Activated CD4-positive, alpha-beta T cell treated with anti-CD3 and anti-CD28 coated beads, Interleukin-2, amount 10 ng/mL, durations not matched to agents 24 days and 14 days (primary cell): ENCODE results near the gene TMEM45B. TPM values are rescaled to one million over a fixed set of nuclear protein-coding genes. Genes with fewer than 3 reads are reported as not detected.
"Not testable (repeated sequence)": the region's sequence is repeated elsewhere in the genome, so short reads cannot be mapped to it uniquely, and the experiment has no call there.

Source experiments
- DNase-seq: peaks from one replicate; pipeline ENCODE4 v3.0.0; 2022
- H3K27ac Mint-ChIP-seq: one replicate; pipeline ENCODE4 v1.8.0; 2022; ENCODE audit warnings: mild to moderate bottlenecking, mixed read lengths
- H3K27me3 Mint-ChIP-seq: one replicate; pipeline ENCODE4 v1.8.0; 2022; ENCODE audit warnings: mixed read lengths
- H3K36me3 Mint-ChIP-seq: one replicate; pipeline ENCODE4 v1.8.0; 2022; ENCODE audit warnings: low read depth, mild to moderate bottlenecking, mixed read lengths
- H3K4me1 Mint-ChIP-seq: one replicate; pipeline ENCODE4 v1.8.0; 2021; ENCODE audit warnings: mixed read lengths
- H3K4me3 Mint-ChIP-seq: one replicate; pipeline ENCODE4 v1.8.0; 2022; ENCODE audit warnings: mild to moderate bottlenecking, moderate library complexity, mixed read lengths
- H3K9me3 Mint-ChIP-seq: one replicate; pipeline ENCODE4 v1.8.0; 2021; ENCODE audit warnings: mixed read lengths
- intact Hi-C: fragments of 100-400 bp; cut with micrococcal nuclease; formaldehyde crosslinking; loops from one replicate; pipeline ENCODE4 v1.15.1; 2023
- total RNA-seq: library from RNA; stranded (reverse); gene quantifications from 2 replicates; pipeline ENCODE4 v1.2.3, GENCODE V29; 2022

TMEM45B gene
- total RNA-seq, 1 donor from 2014 or later, result 0.37 TPM

- H3K4me1 Mint-ChIP-seq, result peaks cover 37% of the 10 kb centered on the region
Measured at GRCh38 chr11:129849447-129850130, 33.9 kb downstream of the TMEM45B start.

GRCh38 chr11:129852125-129852740 lies 36.6 kb downstream of the TMEM45B start:
- intact Hi-C loops, result no loop called here
- Mint-ChIP-seq H3K27me3 (no peaks in the 10 kb centered on the region), H3K9me3 (peaks cover 4% of the 10 kb centered on the region), H3K27ac (no peak overlapping the region), H3K4me1 (peaks cover 36% of the 10 kb centered on the region), H3K36me3 (no peaks in the 10 kb centered on the region), H3K4me3 (no peak overlapping the region)
- DNase-seq, result no peak

More at GRCh38 chr11:129849447-129850130, 33.9 kb downstream of the TMEM45B start:
- H3K27me3 Mint-ChIP-seq, result no peaks in the 10 kb centered on the region
- no peak overlapping the region for H3K27ac Mint-ChIP-seq
- intact Hi-C loops, result no loop called here
- DNase-seq, result peak; percentile 44
- H3K9me3 Mint-ChIP-seq, result peaks cover 4% of the 10 kb centered on the region
- no peaks in the 10 kb centered on the region for H3K36me3 Mint-ChIP-seq
- H3K4me3 Mint-ChIP-seq, result no peak overlapping the region

GRCh38 chr11:129853518-129854231 lies 38.0 kb downstream of the TMEM45B start:
- intact Hi-C loops, result no loop called here
- H3K36me3 Mint-ChIP-seq, result peaks cover 3% of the 10 kb centered on the region

GRCh38 chr11:129854232-129854805 lies 38.7 kb downstream of the TMEM45B start:
- Mint-ChIP-seq H3K4me1 (peaks cover 40% of the 10 kb centered on the region), H3K27ac (peak overlapping the region; percentile 92), H3K27me3 (no peaks in the 10 kb centered on the region), H3K4me3 (peak overlapping the region; percentile 65), H3K9me3 (peaks cover 4% of the 10 kb centered on the region), H3K36me3 (peaks cover 5% of the 10 kb centered on the region)
- DNase-seq, result no peak
- intact Hi-C loops, result no loop called here

More at GRCh38 chr11:129853518-129854231, 38.0 kb downstream of the TMEM45B start:
- H3K27me3 Mint-ChIP-seq, result no peaks in the 10 kb centered on the region
- peaks cover 4% of the 10 kb centered on the region for H3K9me3 Mint-ChIP-seq
- peaks cover 38% of the 10 kb centered on the region for H3K4me1 Mint-ChIP-seq
- peak; percentile 91 for DNase-seq
- peak overlapping the region; percentile 65 for H3K4me3 Mint-ChIP-seq
- H3K27ac Mint-ChIP-seq, result peak overlapping the region; percentile 92

GRCh38 chr11:129855086-129855485 lies 39.4 kb downstream of the TMEM45B start:
- H3K9me3 Mint-ChIP-seq, result peaks cover 4% of the 10 kb centered on the region
- H3K4me1 Mint-ChIP-seq, result peaks cover 45% of the 10 kb centered on the region
- DNase-seq, result no peak
- intact Hi-C loops, result no loop called here
- H3K27me3 Mint-ChIP-seq, result no peaks in the 10 kb centered on the region
- H3K27ac Mint-ChIP-seq, result no peak overlapping the region
- peaks cover 11% of the 10 kb centered on the region for H3K36me3 Mint-ChIP-seq
- peak overlapping the region; percentile 65 for H3K4me3 Mint-ChIP-seq

GRCh38 chr11:129856036-129856435 lies 40.4 kb downstream of the TMEM45B start:
- Mint-ChIP-seq H3K27me3 (no peaks in the 10 kb centered on the region), H3K9me3 (peaks cover 4% of the 10 kb centered on the region), H3K4me3 (no peak overlapping the region), H3K4me1 (peaks cover 42% of the 10 kb centered on the region), H3K27ac (no peak overlapping the region), H3K36me3 (peaks cover 17% of the 10 kb centered on the region)
- intact Hi-C loops, result no loop called here
- no peak for DNase-seq

GRCh38 chr11:129861702-129862522 lies 46.3 kb downstream of the TMEM45B start:
- DNase-seq, result no peak
- H3K36me3 Mint-ChIP-seq, result peaks cover 65% of the 10 kb centered on the region
- H3K4me1 Mint-ChIP-seq, result peaks cover 22% of the 10 kb centered on the region
- no peaks in the 10 kb centered on the region for H3K27me3 Mint-ChIP-seq
- H3K27ac Mint-ChIP-seq, result no peak overlapping the region
- intact Hi-C loops, result no loop called here
- no peak overlapping the region for H3K4me3 Mint-ChIP-seq
- H3K9me3 Mint-ChIP-seq, result no peaks in the 10 kb centered on the region

GRCh38 chr11:129864811-129865210 lies 49.2 kb downstream of the TMEM45B start:
- H3K27ac Mint-ChIP-seq, result no peak overlapping the region
- intact Hi-C loops, result no loop called here
- no peaks in the 10 kb centered on the region for H3K9me3 Mint-ChIP-seq
- no peaks in the 10 kb centered on the region for H3K27me3 Mint-ChIP-seq
- peaks cover 76% of the 10 kb centered on the region for H3K36me3 Mint-ChIP-seq
- peaks cover 17% of the 10 kb centered on the region for H3K4me1 Mint-ChIP-seq
- no peak overlapping the region for H3K4me3 Mint-ChIP-seq
- no peak for DNase-seq

- no peak for DNase-seq
- no peaks in the 10 kb centered on the region for H3K9me3 Mint-ChIP-seq
- peaks cover 75% of the 10 kb centered on the region for H3K36me3 Mint-ChIP-seq
- no peak overlapping the region for H3K27ac Mint-ChIP-seq
- intact Hi-C loops, result no loop called here
- H3K4me1 Mint-ChIP-seq, result peaks cover 15% of the 10 kb centered on the region
- H3K4me3 Mint-ChIP-seq, result no peak overlapping the region
- no peaks in the 10 kb centered on the region for H3K27me3 Mint-ChIP-seq
Measured at GRCh38 chr11:129865701-129866100, 50.1 kb downstream of the TMEM45B start.

- H3K9me3 Mint-ChIP-seq, result no peaks in the 10 kb centered on the region
- peaks cover 15% of the 10 kb centered on the region for H3K4me1 Mint-ChIP-seq
- intact Hi-C loops, result no loop called here
- DNase-seq, result no peak
- no peak overlapping the region for H3K4me3 Mint-ChIP-seq
- no peaks in the 10 kb centered on the region for H3K27me3 Mint-ChIP-seq
- H3K27ac Mint-ChIP-seq, result no peak overlapping the region
- peaks cover 76% of the 10 kb centered on the region for H3K36me3 Mint-ChIP-seq
Measured at GRCh38 chr11:129866311-129866710, 50.7 kb downstream of the TMEM45B start.

GRCh38 chr11:129868626-129869025 lies 53.0 kb downstream of the TMEM45B start:
- H3K4me1 Mint-ChIP-seq, H3K27me3 Mint-ChIP-seq, H3K27ac Mint-ChIP-seq, DNase-seq, intact Hi-C loops, H3K9me3 Mint-ChIP-seq, H3K4me3 Mint-ChIP-seq: not testable (repeated sequence)
- peaks cover 82% of the 10 kb centered on the region for H3K36me3 Mint-ChIP-seq

GRCh38 chr11:129871914-129872313 lies 56.3 kb downstream of the TMEM45B start:
- Mint-ChIP-seq H3K36me3 (peaks cover 80% of the 10 kb centered on the region), H3K4me3 (no peak overlapping the region), H3K27me3 (no peaks in the 10 kb centered on the region), H3K9me3 (no peaks in the 10 kb centered on the region), H3K27ac (no peak overlapping the region), H3K4me1 (peaks cover 3% of the 10 kb centered on the region)
- intact Hi-C loops, result no loop called here
- DNase-seq, result no peak

GRCh38 chr11:129880311-129880710 lies 64.7 kb downstream of the TMEM45B start:
- H3K4me3 Mint-ChIP-seq, result no peak overlapping the region
- no peaks in the 10 kb centered on the region for H3K4me1 Mint-ChIP-seq
- H3K9me3 Mint-ChIP-seq, result no peaks in the 10 kb centered on the region
- intact Hi-C loops, result no loop called here
- no peak for DNase-seq
- H3K36me3 Mint-ChIP-seq, result peaks cover 84% of the 10 kb centered on the region
- H3K27me3 Mint-ChIP-seq, result no peaks in the 10 kb centered on the region
- H3K27ac Mint-ChIP-seq, result no peak overlapping the region
